HEK293 (cell line): ENCODE results near the gene CEP104.

ENCODE experiments used
- KLF10 ChIP-seq: fragments of 450-650 bp; IDR thresholded peaks from 2 replicates; pipeline ENCODE4 v1.5.1; 2018; ENCODE audit warnings: missing biosample characterization, mild to moderate bottlenecking, missing genetic modification characterization
- KLF16 ChIP-seq: fragments of 450-650 bp; formaldehyde crosslinking; IDR thresholded peaks from 2 replicates; pipeline ENCODE4 v1.5.1; 2017; ENCODE audit warnings: missing biosample characterization, missing genetic modification characterization
- PRDM1 ChIP-seq: fragments of 450-650 bp; formaldehyde crosslinking; IDR thresholded peaks from 2 replicates; pipeline ENCODE4; 2016; ENCODE audit warnings: missing biosample characterization, missing genetic modification characterization
- SP2 ChIP-seq: fragments of 450-650 bp; formaldehyde crosslinking; IDR thresholded peaks from 2 replicates; pipeline ENCODE4 v1.5.1; 2016; ENCODE audit warnings: missing biosample characterization, missing genetic modification characterization
- ZBTB21 ChIP-seq: fragments of 450-650 bp; formaldehyde crosslinking; IDR thresholded peaks from 2 replicates; pipeline ENCODE4 v1.5.1; 2017; ENCODE audit warnings: missing biosample characterization, missing genetic modification characterization
- ZNF174 ChIP-seq: fragments of 450-650 bp; formaldehyde crosslinking; IDR thresholded peaks from 2 replicates; pipeline ENCODE4 v1.5.0; 2017; ENCODE audit warnings: missing biosample characterization, mild to moderate bottlenecking, missing genetic modification characterization
- ZNF214 ChIP-seq: fragments of 450-650 bp; formaldehyde crosslinking; IDR thresholded peaks from 2 replicates; pipeline ENCODE4 v1.5.1; 2017; ENCODE audit warnings: missing biosample characterization, mild to moderate bottlenecking, missing genetic modification characterization, borderline replicate concordance
- ZNF266 ChIP-seq: fragments of 450-650 bp; formaldehyde crosslinking; IDR thresholded peaks from 2 replicates; pipeline ENCODE4 v1.5.1; 2016; ENCODE audit warnings: missing biosample characterization, missing genetic modification characterization, low read depth
- TF ChIP-seq, protein P1 (sequence below): fragments of 450-650 bp; formaldehyde crosslinking; IDR thresholded peaks from 2 replicates; pipeline ENCODE4 v1.5.1; 2016; ENCODE audit warnings: missing biosample characterization, missing genetic modification characterization
- TF ChIP-seq, protein P2 (sequence below): fragments of 450-650 bp; formaldehyde crosslinking; IDR thresholded peaks from 2 replicates; pipeline ENCODE4 v1.5.1; 2016; ENCODE audit warnings: missing biosample characterization, missing genetic modification characterization
- TF ChIP-seq, protein P3 (sequence below): fragments of 450-650 bp; formaldehyde crosslinking; IDR thresholded peaks from 2 replicates; pipeline ENCODE4 v1.5.1; 2016; ENCODE audit warnings: missing biosample characterization, missing genetic modification characterization
- TF ChIP-seq, protein P4 (sequence below): fragments of 450-650 bp; formaldehyde crosslinking; IDR thresholded peaks from 2 replicates; pipeline ENCODE4 v1.5.1; 2016; ENCODE audit warnings: missing biosample characterization, missing genetic modification characterization
- TF ChIP-seq, protein P5 (sequence below): fragments of 450-650 bp; formaldehyde crosslinking; IDR thresholded peaks from 2 replicates; pipeline ENCODE4 v1.5.1; 2016; ENCODE audit warnings: missing biosample characterization, missing genetic modification characterization, borderline replicate concordance

DNA sequence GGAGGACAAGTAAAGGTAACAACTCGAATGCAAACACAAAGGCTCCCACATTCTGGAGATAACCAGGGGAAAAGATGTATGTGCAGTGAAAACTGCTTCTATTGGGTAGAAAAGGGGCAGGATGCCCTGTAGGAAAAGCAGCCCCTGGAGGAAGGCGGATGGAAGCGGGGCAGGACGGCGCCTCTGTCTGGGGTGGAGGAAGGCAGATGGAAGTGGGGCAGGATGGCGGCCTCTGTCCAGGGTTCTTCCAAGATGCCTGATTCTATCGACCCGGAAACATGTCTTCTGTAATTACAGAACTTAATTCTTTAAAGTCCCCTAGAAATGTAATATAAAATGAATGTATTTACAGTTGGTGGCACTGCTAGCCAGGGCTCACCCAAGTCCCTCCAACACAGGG lies 36.7 kb downstream of the CEP104 start:
- TF ChIP-seq, protein P1, sequence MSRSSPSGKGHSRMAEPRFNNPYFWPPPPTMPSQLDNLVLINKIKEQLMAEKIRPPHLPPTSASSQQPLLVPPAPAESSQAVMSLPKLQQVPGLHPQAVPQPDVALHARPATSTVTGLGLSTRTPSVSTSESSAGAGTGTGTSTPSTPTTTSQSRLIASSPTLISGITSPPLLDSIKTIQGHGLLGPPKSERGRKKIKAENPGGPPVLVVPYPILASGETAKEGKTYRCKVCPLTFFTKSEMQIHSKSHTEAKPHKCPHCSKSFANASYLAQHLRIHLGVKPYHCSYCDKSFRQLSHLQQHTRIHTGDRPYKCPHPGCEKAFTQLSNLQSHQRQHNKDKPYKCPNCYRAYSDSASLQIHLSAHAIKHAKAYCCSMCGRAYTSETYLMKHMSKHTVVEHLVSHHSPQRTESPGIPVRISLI: no peak
- TF ChIP-seq ZNF174 (tag by site-specific recombination) (no peak), KLF16 (tag by site-specific recombination) (no peak), ZNF214 (tag by site-specific recombination) (no peak), ZBTB21 (tag by site-specific recombination) (no peak), SP2 (tag by site-specific recombination) (no peak), ZNF266 (tag by site-specific recombination) (no peak), KLF10 (tag by site-specific recombination) (no peak), PRDM1 (tag by site-specific recombination) (no peak)
- TF ChIP-seq, protein P2, sequence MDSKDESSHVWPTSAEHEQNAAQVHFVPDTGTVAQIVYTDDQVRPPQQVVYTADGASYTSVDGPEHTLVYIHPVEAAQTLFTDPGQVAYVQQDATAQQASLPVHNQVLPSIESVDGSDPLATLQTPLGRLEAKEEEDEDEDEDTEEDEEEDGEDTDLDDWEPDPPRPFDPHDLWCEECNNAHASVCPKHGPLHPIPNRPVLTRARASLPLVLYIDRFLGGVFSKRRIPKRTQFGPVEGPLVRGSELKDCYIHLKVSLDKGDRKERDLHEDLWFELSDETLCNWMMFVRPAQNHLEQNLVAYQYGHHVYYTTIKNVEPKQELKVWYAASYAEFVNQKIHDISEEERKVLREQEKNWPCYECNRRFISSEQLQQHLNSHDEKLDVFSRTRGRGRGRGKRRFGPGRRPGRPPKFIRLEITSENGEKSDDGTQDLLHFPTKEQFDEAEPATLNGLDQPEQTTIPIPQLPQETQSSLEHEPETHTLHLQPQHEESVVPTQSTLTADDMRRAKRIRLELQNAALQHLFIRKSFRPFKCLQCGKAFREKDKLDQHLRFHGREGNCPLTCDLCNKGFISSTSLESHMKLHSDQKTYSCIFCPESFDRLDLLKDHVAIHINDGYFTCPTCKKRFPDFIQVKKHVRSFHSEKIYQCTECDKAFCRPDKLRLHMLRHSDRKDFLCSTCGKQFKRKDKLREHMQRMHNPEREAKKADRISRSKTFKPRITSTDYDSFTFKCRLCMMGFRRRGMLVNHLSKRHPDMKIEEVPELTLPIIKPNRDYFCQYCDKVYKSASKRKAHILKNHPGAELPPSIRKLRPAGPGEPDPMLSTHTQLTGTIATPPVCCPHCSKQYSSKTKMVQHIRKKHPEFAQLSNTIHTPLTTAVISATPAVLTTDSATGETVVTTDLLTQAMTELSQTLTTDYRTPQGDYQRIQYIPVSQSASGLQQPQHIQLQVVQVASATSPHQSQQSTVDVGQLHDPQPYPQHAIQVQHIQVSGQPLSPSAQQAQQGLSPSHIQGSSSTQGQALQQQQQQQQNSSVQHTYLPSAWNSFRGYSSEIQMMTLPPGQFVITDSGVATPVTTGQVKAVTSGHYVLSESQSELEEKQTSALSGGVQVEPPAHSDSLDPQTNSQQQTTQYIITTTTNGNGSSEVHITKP: no peak
- TF ChIP-seq, protein P3, sequence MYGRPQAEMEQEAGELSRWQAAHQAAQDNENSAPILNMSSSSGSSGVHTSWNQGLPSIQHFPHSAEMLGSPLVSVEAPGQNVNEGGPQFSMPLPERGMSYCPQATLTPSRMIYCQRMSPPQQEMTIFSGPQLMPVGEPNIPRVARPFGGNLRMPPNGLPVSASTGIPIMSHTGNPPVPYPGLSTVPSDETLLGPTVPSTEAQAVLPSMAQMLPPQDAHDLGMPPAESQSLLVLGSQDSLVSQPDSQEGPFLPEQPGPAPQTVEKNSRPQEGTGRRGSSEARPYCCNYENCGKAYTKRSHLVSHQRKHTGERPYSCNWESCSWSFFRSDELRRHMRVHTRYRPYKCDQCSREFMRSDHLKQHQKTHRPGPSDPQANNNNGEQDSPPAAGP (tag by site-specific recombination): no peak
- TF ChIP-seq, protein P4, sequence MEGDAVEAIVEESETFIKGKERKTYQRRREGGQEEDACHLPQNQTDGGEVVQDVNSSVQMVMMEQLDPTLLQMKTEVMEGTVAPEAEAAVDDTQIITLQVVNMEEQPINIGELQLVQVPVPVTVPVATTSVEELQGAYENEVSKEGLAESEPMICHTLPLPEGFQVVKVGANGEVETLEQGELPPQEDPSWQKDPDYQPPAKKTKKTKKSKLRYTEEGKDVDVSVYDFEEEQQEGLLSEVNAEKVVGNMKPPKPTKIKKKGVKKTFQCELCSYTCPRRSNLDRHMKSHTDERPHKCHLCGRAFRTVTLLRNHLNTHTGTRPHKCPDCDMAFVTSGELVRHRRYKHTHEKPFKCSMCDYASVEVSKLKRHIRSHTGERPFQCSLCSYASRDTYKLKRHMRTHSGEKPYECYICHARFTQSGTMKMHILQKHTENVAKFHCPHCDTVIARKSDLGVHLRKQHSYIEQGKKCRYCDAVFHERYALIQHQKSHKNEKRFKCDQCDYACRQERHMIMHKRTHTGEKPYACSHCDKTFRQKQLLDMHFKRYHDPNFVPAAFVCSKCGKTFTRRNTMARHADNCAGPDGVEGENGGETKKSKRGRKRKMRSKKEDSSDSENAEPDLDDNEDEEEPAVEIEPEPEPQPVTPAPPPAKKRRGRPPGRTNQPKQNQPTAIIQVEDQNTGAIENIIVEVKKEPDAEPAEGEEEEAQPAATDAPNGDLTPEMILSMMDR (tag by site-specific recombination): no peak
- TF ChIP-seq, protein P5, sequence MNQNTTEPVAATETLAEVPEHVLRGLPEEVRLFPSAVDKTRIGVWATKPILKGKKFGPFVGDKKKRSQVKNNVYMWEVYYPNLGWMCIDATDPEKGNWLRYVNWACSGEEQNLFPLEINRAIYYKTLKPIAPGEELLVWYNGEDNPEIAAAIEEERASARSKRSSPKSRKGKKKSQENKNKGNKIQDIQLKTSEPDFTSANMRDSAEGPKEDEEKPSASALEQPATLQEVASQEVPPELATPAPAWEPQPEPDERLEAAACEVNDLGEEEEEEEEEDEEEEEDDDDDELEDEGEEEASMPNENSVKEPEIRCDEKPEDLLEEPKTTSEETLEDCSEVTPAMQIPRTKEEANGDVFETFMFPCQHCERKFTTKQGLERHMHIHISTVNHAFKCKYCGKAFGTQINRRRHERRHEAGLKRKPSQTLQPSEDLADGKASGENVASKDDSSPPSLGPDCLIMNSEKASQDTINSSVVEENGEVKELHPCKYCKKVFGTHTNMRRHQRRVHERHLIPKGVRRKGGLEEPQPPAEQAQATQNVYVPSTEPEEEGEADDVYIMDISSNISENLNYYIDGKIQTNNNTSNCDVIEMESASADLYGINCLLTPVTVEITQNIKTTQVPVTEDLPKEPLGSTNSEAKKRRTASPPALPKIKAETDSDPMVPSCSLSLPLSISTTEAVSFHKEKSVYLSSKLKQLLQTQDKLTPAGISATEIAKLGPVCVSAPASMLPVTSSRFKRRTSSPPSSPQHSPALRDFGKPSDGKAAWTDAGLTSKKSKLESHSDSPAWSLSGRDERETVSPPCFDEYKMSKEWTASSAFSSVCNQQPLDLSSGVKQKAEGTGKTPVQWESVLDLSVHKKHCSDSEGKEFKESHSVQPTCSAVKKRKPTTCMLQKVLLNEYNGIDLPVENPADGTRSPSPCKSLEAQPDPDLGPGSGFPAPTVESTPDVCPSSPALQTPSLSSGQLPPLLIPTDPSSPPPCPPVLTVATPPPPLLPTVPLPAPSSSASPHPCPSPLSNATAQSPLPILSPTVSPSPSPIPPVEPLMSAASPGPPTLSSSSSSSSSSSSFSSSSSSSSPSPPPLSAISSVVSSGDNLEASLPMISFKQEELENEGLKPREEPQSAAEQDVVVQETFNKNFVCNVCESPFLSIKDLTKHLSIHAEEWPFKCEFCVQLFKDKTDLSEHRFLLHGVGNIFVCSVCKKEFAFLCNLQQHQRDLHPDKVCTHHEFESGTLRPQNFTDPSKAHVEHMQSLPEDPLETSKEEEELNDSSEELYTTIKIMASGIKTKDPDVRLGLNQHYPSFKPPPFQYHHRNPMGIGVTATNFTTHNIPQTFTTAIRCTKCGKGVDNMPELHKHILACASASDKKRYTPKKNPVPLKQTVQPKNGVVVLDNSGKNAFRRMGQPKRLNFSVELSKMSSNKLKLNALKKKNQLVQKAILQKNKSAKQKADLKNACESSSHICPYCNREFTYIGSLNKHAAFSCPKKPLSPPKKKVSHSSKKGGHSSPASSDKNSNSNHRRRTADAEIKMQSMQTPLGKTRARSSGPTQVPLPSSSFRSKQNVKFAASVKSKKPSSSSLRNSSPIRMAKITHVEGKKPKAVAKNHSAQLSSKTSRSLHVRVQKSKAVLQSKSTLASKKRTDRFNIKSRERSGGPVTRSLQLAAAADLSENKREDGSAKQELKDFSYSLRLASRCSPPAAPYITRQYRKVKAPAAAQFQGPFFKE (tag by site-specific recombination): no peak
